SK-N-SH treated with all-trans-retinoic acid at 6 μM for 48 hours (cell line): ENCODE data around the gene MBTD1.

Source experiments
- ATAC-seq: fragments of 200-7000 bp; cut with Tn5 transposase; 3 replicates; pipeline ENCODE4 v1.9.1; 2020; ENCODE audit warnings: mild to moderate bottlenecking, moderate library complexity
- ARNTL ChIP-seq: fragments of 450-650 bp; formaldehyde crosslinking; IDR thresholded peaks from 2 replicates; pipeline ENCODE4 v1.5.0; 2020; ENCODE audit warnings: low read depth, mild to moderate bottlenecking, moderate library complexity, borderline replicate concordance
- CREB5 ChIP-seq: fragments of 250-450 bp; sonication (Bioruptor Pico); IDR thresholded peaks from 2 replicates; pipeline ENCODE4 v1.5.1; 2020; ENCODE audit warnings: low read depth, mild to moderate bottlenecking, moderate library complexity
- CSDC2 ChIP-seq: fragments of 250-450 bp; sonication (Bioruptor Pico); IDR thresholded peaks from 2 replicates; pipeline ENCODE4 v1.5.0; 2020; ENCODE audit warnings: mild to moderate bottlenecking, moderate library complexity
- CSRNP3 ChIP-seq: fragments of 250-450 bp; sonication (Bioruptor Pico); IDR thresholded peaks from 2 replicates; pipeline ENCODE4 v1.5.1; 2021; ENCODE audit warnings: mild to moderate bottlenecking, moderate library complexity
- ESRRG ChIP-seq: fragments of 250-450 bp; sonication (Bioruptor Pico); IDR thresholded peaks from 2 replicates; pipeline ENCODE4 v1.6.1; 2021; ENCODE audit warnings: mild to moderate bottlenecking
- GLIS3 ChIP-seq: fragments of 250-450 bp; sonication (Bioruptor Pico); IDR thresholded peaks from 2 replicates; pipeline ENCODE4 v1.5.0; 2020; ENCODE audit warnings: mild to moderate bottlenecking, moderate library complexity
- ISL1 ChIP-seq: fragments of 250-450 bp; sonication (Bioruptor Pico); IDR thresholded peaks from 2 replicates; pipeline ENCODE4 v2.1.2; 2022; ENCODE audit warnings: mild to moderate bottlenecking, moderate library complexity
- OSR1 ChIP-seq: fragments of 250-450 bp; sonication (Bioruptor Pico); IDR thresholded peaks from 2 replicates; pipeline ENCODE4 v1.8.0; 2022; ENCODE audit warnings: moderate library complexity, mild to moderate bottlenecking, inconsistent platforms
- PATZ1 ChIP-seq: fragments of 250-450 bp; sonication (Bioruptor Pico); IDR thresholded peaks from 2 replicates; pipeline ENCODE4 v1.8.0; 2020; ENCODE audit warnings: mild to moderate bottlenecking, moderate library complexity, borderline replicate concordance
- POU6F1 ChIP-seq: fragments of 250-450 bp; sonication (Bioruptor Pico); IDR thresholded peaks from 2 replicates; pipeline ENCODE4 v1.8.0; 2021; ENCODE audit warnings: low read depth, mild to moderate bottlenecking, moderate library complexity, borderline replicate concordance
- RARB ChIP-seq: fragments of 250-450 bp; sonication (Bioruptor Pico); IDR thresholded peaks from 2 replicates; pipeline ENCODE4 v1.8.0; 2021; ENCODE audit warnings: mild to moderate bottlenecking, moderate library complexity
- TCF4 ChIP-seq: fragments of 250-450 bp; sonication (Bioruptor Pico); IDR thresholded peaks from 2 replicates; pipeline ENCODE4 v1.8.0; 2021; ENCODE audit warnings: mild to moderate bottlenecking, moderate library complexity, borderline replicate concordance
- TSHZ2 ChIP-seq: fragments of 250-450 bp; sonication (Bioruptor Pico); IDR thresholded peaks from 2 replicates; pipeline ENCODE4 v1.5.0; 2020; ENCODE audit warnings: mild to moderate bottlenecking, moderate library complexity
- ZC3H10 ChIP-seq: fragments of 250-450 bp; sonication (Bioruptor Pico); IDR thresholded peaks from 2 replicates; pipeline ENCODE4 v1.5.1; 2021; ENCODE audit warnings: mild to moderate bottlenecking, moderate library complexity
- ZFP3 ChIP-seq: fragments of 250-450 bp; sonication (Bioruptor Pico); IDR thresholded peaks from 2 replicates; pipeline ENCODE4 v1.5.0; 2020; ENCODE audit warnings: mild to moderate bottlenecking, moderate library complexity
- ZFP30 ChIP-seq: fragments of 450-650 bp; formaldehyde crosslinking; IDR thresholded peaks from 2 replicates; pipeline ENCODE4 v1.5.0; 2022; ENCODE audit warnings: mild to moderate bottlenecking, moderate library complexity
- ZNF565 ChIP-seq: fragments of 450-650 bp; formaldehyde crosslinking; conservative IDR thresholded peaks from 2 replicates; pipeline ENCODE4 v1.5.0; 2020; ENCODE audit warnings: low read depth, mild to moderate bottlenecking, moderate library complexity
- ZNF70 ChIP-seq: fragments of 450-650 bp; formaldehyde crosslinking; IDR thresholded peaks from 2 replicates; pipeline ENCODE4 v1.5.0; 2020; ENCODE audit warnings: mild to moderate bottlenecking, moderate library complexity
- ZNF8 ChIP-seq: fragments of 450-650 bp; formaldehyde crosslinking; IDR thresholded peaks from 2 replicates; pipeline ENCODE4 v1.5.0; 2020; ENCODE audit warnings: mild to moderate bottlenecking, moderate library complexity

Gene MBTD1

GRCh38 chr17:51165680-51166197 lies 94.1 kb downstream of the MBTD1 start:
- peak; percentile 59 for ATAC-seq
- TF ChIP-seq ZFP3 (CRISPR knock-in tag) (0 out of 2 replicates have a peak, but pooled peaks have one; percentile 53), ESRRG (0 out of 2 replicates have a peak, but pooled peaks have one; percentile 4), POU6F1 (CRISPR knock-in tag) (no peak), ZNF70 (CRISPR knock-in tag) (0 out of 2 replicates have a peak, but pooled peaks have one; percentile 14), ZNF565 (no peak), TCF4 (CRISPR knock-in tag) (0 out of 2 replicates have a peak, but pooled peaks have one; percentile 21)

- TF ChIP-seq PATZ1 (CRISPR knock-in tag) (no peak), GLIS3 (CRISPR knock-in tag) (no peak), ZFP3 (CRISPR knock-in tag) (no peak)
- TF ChIP-seq, all 23 proteins: peak for 0
- ATAC-seq, result no peak; the same call in 2 of the 3 replicates
Observed at GRCh38 chr17:51164911-51165679, 94.8 kb downstream of the MBTD1 start.

- ATAC-seq, result no peak
- TF ChIP-seq ARNTL, result no peak
- TF ChIP-seq CSDC2, result no peak
- TF ChIP-seq CREB5 (CRISPR knock-in tag), result no peak
- TF ChIP-seq PATZ1 (CRISPR knock-in tag), result no peak
- no peak for TF ChIP-seq TSHZ2 (CRISPR knock-in tag)
- no peak for TF ChIP-seq ZNF565
- TF ChIP-seq ZNF8, result no peak
- no peak for TF ChIP-seq RARB (CRISPR knock-in tag)
- TF ChIP-seq OSR1 (CRISPR knock-in tag), result no peak
- TF ChIP-seq POU6F1 (CRISPR knock-in tag), result no peak
- TF ChIP-seq ZNF70 (CRISPR knock-in tag), result no peak
- no peak for TF ChIP-seq ISL1 (CRISPR knock-in tag)
- TF ChIP-seq CSRNP3 (CRISPR knock-in tag), result no peak
- TF ChIP-seq ZC3H10 (CRISPR knock-in tag), result no peak
- TF ChIP-seq ZFP30 (CRISPR knock-in tag), result no peak
- no peak for TF ChIP-seq TCF4 (CRISPR knock-in tag)
- TF ChIP-seq, all 23 proteins: peak for 0
Observed at GRCh38 chr17:51161541-51161940, 98.3 kb downstream of the MBTD1 start.
